Epithelial cell of esophagus (primary cell): ENCODE measurements around the gene CEP41.
"Not testable (repeated sequence)": the region's sequence is repeated elsewhere in the genome, so short reads cannot be mapped to it uniquely, and the experiment has no call there.

Experiments used
- DNase-seq: peaks from one replicate; pipeline ENCODE4 v3.0.0; 2010; ENCODE audit warnings: low read depth
- H3K4me3 ChIP-seq: 2 replicates; pipeline ENCODE4 v1.5.1; 2011; ENCODE audit warnings: mild to moderate bottlenecking, low read length, control low read depth
- CTCF ChIP-seq: IDR thresholded peaks from 2 replicates; pipeline ENCODE4 v1.5.1; 2011; ENCODE audit warnings: low read depth, mild to moderate bottlenecking, low read length, control low read depth, inconsistent platforms; ENCODE audit not compliant: insufficient read depth; ENCODE audit errors: missing control alignments

Gene CEP41

GRCh38 chr7:130463553-130464434 lies 23.0 kb upstream of the CEP41 start:
- DNase-seq = no peak
- H3K4me3 ChIP-seq = no peak overlapping the region
- TF ChIP-seq CTCF = no peak

DNA sequence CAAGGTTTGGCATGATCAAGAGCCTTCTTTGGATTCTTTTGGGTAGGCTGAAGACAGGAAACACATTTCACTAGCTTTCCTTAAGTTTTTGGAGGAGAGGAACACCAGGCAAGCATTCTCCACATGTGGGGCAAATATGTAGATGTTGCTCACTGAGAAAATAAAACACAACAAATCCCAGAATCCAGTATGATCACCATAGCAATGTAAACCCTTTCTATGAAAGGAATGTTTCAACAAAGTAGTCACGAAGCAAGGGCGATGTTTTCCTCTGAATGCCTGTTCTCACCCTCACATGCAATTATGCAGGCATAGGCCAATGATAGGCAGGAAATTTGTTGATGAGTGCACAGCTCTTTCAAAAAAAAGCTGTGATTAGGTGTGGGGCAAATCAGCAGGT lies 20.5 kb upstream of the CEP41 start:
- TF ChIP-seq CTCF = no peak
- no peak for DNase-seq
- no peak overlapping the region for H3K4me3 ChIP-seq

DNA sequence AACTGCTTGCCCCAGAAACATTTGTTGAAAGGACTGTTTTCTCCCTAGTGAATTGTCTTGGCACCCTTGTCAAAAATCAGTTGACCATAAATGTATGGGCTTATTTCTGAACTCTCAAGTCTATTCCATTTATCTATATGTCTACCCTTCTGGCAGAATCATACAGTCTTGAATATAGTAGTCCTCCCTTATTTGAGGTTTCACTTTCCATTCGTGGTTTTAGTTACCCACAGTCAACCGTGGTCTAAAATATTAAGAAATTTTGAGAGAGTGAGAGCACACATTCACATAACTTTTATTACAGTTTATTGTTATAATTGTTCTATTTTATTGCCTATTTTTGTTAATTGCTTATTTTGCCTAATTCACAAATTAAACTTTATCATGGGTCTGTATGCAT lies 17.4 kb upstream of the CEP41 start:
- H3K4me3 ChIP-seq = no peak overlapping the region
- TF ChIP-seq CTCF = no peak
- no peak for DNase-seq

- no peak for DNase-seq
- H3K4me3 ChIP-seq = no peak overlapping the region
- no peak for TF ChIP-seq CTCF
Observed at GRCh38 chr7:130454959-130455358, 14.1 kb upstream of the CEP41 start.

DNA sequence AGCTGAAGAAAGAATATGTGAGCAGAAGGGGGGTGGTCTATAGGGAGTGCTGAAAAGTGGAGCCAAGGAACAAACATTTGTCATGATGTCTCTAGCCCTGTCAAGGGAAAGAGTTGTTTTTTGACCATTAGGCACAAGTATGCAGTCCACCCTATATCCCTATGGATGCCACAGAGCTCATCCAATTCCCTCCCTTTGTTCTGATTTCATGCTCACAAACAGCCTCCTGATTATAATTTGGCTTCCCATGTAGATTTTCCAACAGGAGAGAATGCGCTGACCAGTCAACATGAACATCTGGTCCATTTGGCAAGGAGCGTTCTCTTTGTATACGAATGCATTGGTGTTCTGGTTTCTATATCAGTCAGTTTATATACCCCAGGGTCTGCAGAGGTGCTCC lies 12.1 kb upstream of the CEP41 start:
- no peak for TF ChIP-seq CTCF
- no peak for DNase-seq
- H3K4me3 ChIP-seq = no peak overlapping the region

GRCh38 chr7:130451344-130451743 lies 10.5 kb upstream of the CEP41 start:
- H3K4me3 ChIP-seq = not testable (repeated sequence)
- DNase-seq = peak; percentile 26

GRCh38 chr7:130446259-130446658 lies 5.4 kb upstream of the CEP41 start:
- no peak for TF ChIP-seq CTCF
- DNase-seq = no peak
- H3K4me3 ChIP-seq = no peak overlapping the region
